HG03045 (cell line): ENCODE measurements around the gene RBM34.
A peak's percentile ranks its signal among the peaks of the same experiment; 100 is the strongest.
"Not testable (repeated sequence)": the region's sequence is repeated elsewhere in the genome, so short reads cannot be mapped to it uniquely, and the experiment has no call there.

ENCODE experiments used
- ATAC-seq: cut with Tn5 transposase; IDR thresholded peaks from one replicate; pipeline ENCODE4 v1.9.1; 2021; ENCODE audit warnings: mild to moderate bottlenecking, moderate library complexity; ENCODE audit not compliant: unreplicated experiment

The RBM34 gene, protein sequence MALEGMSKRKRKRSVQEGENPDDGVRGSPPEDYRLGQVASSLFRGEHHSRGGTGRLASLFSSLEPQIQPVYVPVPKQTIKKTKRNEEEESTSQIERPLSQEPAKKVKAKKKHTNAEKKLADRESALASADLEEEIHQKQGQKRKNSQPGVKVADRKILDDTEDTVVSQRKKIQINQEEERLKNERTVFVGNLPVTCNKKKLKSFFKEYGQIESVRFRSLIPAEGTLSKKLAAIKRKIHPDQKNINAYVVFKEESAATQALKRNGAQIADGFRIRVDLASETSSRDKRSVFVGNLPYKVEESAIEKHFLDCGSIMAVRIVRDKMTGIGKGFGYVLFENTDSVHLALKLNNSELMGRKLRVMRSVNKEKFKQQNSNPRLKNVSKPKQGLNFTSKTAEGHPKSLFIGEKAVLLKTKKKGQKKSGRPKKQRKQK

GRCh38 chr1:235160957-235161684 lies at the start of gene RBM34:
TSS of gene RBM34 (minus strand) at chr1:235161250. CDS start at chr1:235161226, 24 bp downstream.
- ATAC-seq, result peak; percentile 94

DNA sequence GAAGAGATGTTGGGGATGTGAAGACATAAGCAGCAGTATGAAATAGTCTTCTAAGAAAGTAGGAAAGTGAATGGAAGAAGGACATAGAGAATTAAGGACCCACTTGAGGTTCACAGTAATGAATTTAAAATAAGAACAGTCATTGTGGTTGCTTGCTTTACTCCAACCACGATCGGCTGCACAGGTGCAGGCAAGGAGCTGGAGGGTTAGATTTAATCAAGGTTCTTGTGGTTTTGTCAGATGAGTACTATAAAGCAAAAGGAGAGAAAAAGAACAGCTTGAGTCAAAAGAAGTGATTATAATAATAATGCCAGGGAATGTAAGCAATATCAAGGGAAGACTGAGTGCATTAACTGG lies 46.1 kb upstream of the RBM34 start:
- ATAC-seq, result no peak

GRCh38 chr1:235206533-235207208 lies 45.6 kb upstream of the RBM34 start:
- no peak for ATAC-seq

- ATAC-seq, result no peak
Measured at GRCh38 chr1:235205687-235206086, 44.6 kb upstream of the RBM34 start.

DNA sequence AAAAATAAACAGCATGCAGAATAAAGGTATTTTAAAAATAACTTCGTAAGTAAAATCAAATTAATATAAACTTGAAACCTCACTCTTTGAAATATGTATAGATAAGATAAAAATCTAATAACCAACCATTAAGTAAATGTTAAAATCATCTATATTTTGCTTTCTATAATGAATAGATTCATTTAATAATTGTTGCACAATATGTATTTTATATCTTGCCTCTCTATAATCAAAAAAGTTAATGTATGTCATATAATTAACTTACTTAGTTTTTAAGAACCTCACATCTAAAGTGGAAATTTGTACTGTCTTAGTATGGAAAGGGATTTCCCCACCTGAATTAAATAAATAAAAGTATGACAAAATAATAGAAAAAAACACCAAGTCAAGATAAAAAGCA lies 42.4 kb upstream of the RBM34 start:
- ATAC-seq, result no peak

- not testable (repeated sequence) for ATAC-seq
Measured at GRCh38 chr1:235202447-235202846, 41.4 kb upstream of the RBM34 start.

DNA sequence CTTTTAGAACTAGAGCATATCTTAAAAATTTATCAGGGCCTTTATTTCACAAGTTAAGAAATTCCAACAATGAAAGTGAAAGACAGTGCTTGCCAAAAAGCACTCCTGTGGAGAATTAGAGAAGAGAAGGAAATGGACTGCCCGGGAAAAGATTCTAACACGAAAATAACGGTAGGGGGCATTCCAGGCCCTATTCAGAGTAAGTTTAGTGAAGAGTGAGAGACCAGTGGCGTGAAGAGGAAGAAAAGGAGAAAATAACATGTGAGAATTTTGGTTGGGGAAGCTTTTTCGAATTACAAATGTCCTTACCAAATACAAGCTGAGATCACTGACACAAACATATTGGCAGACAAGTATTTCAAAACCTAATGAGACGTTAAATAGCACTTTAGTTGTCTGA lies 38.4 kb upstream of the RBM34 start:
- ATAC-seq, result no peak

DNA sequence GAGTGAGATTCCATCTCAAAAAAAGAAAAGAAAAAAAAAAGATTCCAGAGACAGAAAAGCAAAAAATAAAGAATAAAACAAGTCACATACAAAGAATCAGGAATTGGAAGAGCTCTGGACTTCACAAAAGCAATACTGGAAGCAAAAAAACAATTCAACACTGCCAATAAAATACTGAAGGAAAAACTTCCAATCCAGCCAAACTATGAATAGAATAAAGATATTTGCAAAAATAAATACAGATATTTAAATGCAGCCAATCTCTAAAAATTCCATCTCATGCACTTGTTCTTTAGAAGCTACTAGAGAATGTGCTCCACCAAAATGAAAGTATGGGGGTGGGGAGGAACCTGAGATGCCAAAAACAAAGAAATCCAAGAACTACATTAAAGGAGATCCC lies 29.4 kb upstream of the RBM34 start:
- no peak for ATAC-seq

- no peak for ATAC-seq
Measured at GRCh38 chr1:235187316-235187715, 26.3 kb upstream of the RBM34 start.

GRCh38 chr1:235181561-235182245 lies 20.7 kb upstream of the RBM34 start:
- ATAC-seq, result no peak

GRCh38 chr1:235180916-235181460 lies 19.9 kb upstream of the RBM34 start:
- ATAC-seq, result no peak

- ATAC-seq, result no peak
Measured at GRCh38 chr1:235176486-235176885, 15.4 kb upstream of the RBM34 start.

GRCh38 chr1:235169986-235170385 lies 8.9 kb upstream of the RBM34 start:
- no peak for ATAC-seq

- ATAC-seq, result no peak
Measured at GRCh38 chr1:235168375-235168774, 7.3 kb upstream of the RBM34 start.

- ATAC-seq, result no peak
Measured at GRCh38 chr1:235161685-235162327, 756 bp upstream of the RBM34 start.

GRCh38 chr1:235160383-235160956 lies 580 bp downstream of the RBM34 start:
- peak; percentile 31 for ATAC-seq

DNA sequence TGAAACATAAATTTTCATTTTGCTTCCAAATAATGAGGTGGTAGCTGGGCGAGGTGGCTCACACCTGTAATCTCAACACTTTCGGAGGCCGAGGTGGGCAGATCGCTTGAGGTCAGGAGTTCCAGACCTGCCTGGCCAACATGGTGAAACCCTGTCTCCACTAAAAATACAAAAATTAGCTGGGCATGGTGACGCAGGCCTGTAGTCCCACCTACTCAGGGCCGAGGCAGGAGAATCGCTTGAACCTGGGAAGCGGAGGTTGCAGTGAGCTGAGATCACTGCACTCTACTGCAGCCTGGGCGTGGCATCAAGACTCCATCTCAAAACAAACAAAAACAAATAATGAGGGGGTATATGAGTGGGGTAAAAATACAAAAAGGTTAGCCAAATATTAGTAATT lies 1.1 kb downstream of the RBM34 start:
- ATAC-seq, result not testable (repeated sequence)

GRCh38 chr1:235159284-235159683 lies 1.8 kb downstream of the RBM34 start:
- ATAC-seq, result not testable (repeated sequence)

GRCh38 chr1:235158680-235159079 lies 2.4 kb downstream of the RBM34 start:
- no peak for ATAC-seq

GRCh38 chr1:235157150-235157549 lies 3.9 kb downstream of the RBM34 start:
- no peak for ATAC-seq
